NCI-H1417 treated with DMSO at 0.1 percent for 48 hours (cell line): Measurements from ENCODE around the gene LIN7B.
"Not testable (repeated sequence)": the region's sequence is repeated elsewhere in the genome, so short reads cannot be mapped to it uniquely, and the experiment has no call there.

ENCODE experiments used
- DNase-seq: peaks from one replicate; lab custom pipeline; 2025; lab: John Stamatoyannopoulos, UW

Gene LIN7B

GRCh38 chr19:49113762-49114629 is at the start of gene LIN7B:
TSS of gene LIN7B (plus strand) at chr19:49114370. CDS start at chr19:49114405, 35 bp downstream.
- no peak for DNase-seq

- DNase-seq: no peak
These were observed 49.2 kb upstream of the LIN7B start, which contains the start of gene NTF4 for GRCh38 chr19:49064768-49065611. TSS of gene NTF4 (minus strand) at chr19:49064818. CDS start at chr19:49061997, 2,821 bp downstream.

- no peak for DNase-seq
These were observed 48.2 kb upstream of the LIN7B start for GRCh38 chr19:49065905-49066512.

GRCh38 chr19:49067554-49067953 is 46.6 kb upstream of the LIN7B start:
- DNase-seq: no peak

- DNase-seq: no peak
These were observed 45.1 kb upstream of the LIN7B start for GRCh38 chr19:49069026-49069425.

GRCh38 chr19:49070416-49070815 is 43.8 kb upstream of the LIN7B start:
- no peak for DNase-seq

- DNase-seq: no peak
These were observed 42.2 kb upstream of the LIN7B start for GRCh38 chr19:49071860-49072547.

GRCh38 chr19:49073514-49074378 is 40.4 kb upstream of the LIN7B start:
- no peak for DNase-seq

- DNase-seq: not testable (repeated sequence)
These were observed 39.3 kb upstream of the LIN7B start for GRCh38 chr19:49074869-49075268.

GRCh38 chr19:49080392-49080791 is 33.8 kb upstream of the LIN7B start:
- no peak for DNase-seq

- no peak for DNase-seq
These were observed 32.9 kb upstream of the LIN7B start for GRCh38 chr19:49081273-49081672.

- no peak for DNase-seq
These were observed 29.8 kb upstream of the LIN7B start for GRCh38 chr19:49084206-49085019.

- DNase-seq: peak; percentile 94
These were observed 28.9 kb upstream of the LIN7B start, which contains the start of gene SNRNP70 for GRCh38 chr19:49085020-49085867. TSS of gene SNRNP70 (plus strand) at chr19:49085451. CDS start at chr19:49086415, 964 bp downstream.

- DNase-seq: no peak
These were observed 28.3 kb upstream of the LIN7B start for GRCh38 chr19:49085868-49086232.

GRCh38 chr19:49086296-49086695 is 27.9 kb upstream of the LIN7B start:
- no peak for DNase-seq

- no peak for DNase-seq
These were observed 22.7 kb upstream of the LIN7B start for GRCh38 chr19:49091391-49092038.

- no peak for DNase-seq
These were observed 21.5 kb upstream of the LIN7B start for GRCh38 chr19:49092686-49093085.
